H1 (cell line): ENCODE measurements around the gene ANKS1B. TPM values are rescaled to one million over a fixed set of nuclear protein-coding genes. Genes with fewer than 3 reads are reported as not detected.

Source experiments
- CBX5 ChIP-seq: fragments of 300-800, 300-1000 bp; sonication (generic); IDR thresholded peaks from 2 replicates; pipeline ENCODE4 v1.7.1; 2016; ENCODE audit warnings: antibody characterized with exemption, low read length, low read depth
- JUND ChIP-seq: IDR thresholded peaks from 2 replicates; pipeline ENCODE4 v1.6.1; 2011; ENCODE audit warnings: mild to moderate bottlenecking, improper control_type of control experiment, low read length
- POU5F1 ChIP-seq: IDR thresholded peaks from 2 replicates; pipeline ENCODE4 v1.6.1; 2011; ENCODE audit warnings: low read depth, mild to moderate bottlenecking, low read length, moderate library complexity
- RAD21 ChIP-seq, 2 experiments: IDR thresholded peaks in 1 of 2; conservative IDR thresholded peaks in 1 of 2; 2 replicates each; pipeline ENCODE4 v1.6.1; 2011; ENCODE audit warnings: low read depth in 2 of 2, low read length in 2 of 2, improper control_type of control experiment in 1 of 2, inconsistent platforms in 1 of 2, mild to moderate bottlenecking in 1 of 2, moderate library complexity in 1 of 2
- RNF2 ChIP-seq: fragments of 200-900, 300-1000 bp; sonication (generic); IDR thresholded peaks from 2 replicates; pipeline ENCODE4 v1.7.1; 2016; ENCODE audit warnings: borderline replicate concordance, low read depth, mild to moderate bottlenecking, antibody characterized with exemption, low read length; ENCODE audit not compliant: poor library complexity, severe bottlenecking; ENCODE audit errors: missing control alignments
- SIRT6 ChIP-seq: IDR thresholded peaks from one replicate; pipeline ENCODE4 v1.7.1; 2012; ENCODE audit warnings: low read length, inconsistent platforms
- YY1 ChIP-seq: IDR thresholded peaks from 2 replicates; pipeline ENCODE4 v1.6.1; 2011; ENCODE audit warnings: low read depth, mild to moderate bottlenecking, low read length
- polyA plus RNA-seq, 7 experiments: library from polyadenylated mRNA; depleted of rRNA in 3 of 7; stranded (reverse) in 5 of 7; unstranded in 2 of 7; fragments of >200 nt in 5 of 7; fragments of 200-250 nt in 2 of 7; gene quantifications; 1 replicate in 5 of 7; 2 replicates in 1 of 7; 4 replicates in 1 of 7; pipeline versions ENCODE4 v1.2.1 to v1.2.3, GENCODE V29; 2011 to 2013; ENCODE audit warnings: missing spikeins in 2 of 7, mixed read lengths in 2 of 7
- total RNA-seq: library from RNA; stranded (reverse); fragmentation: NEBNext Ultra II Directional; extraction: Animal tissue kit (Norgen Biotek cat#: 25700); gene quantifications from 2 replicates; pipeline ENCODE4 v1.2.1, GENCODE V29; 2021
- TF ChIP-seq, protein P1 (sequence below): fragments of 300-600 bp; sonication (generic); IDR thresholded peaks from 2 replicates; pipeline ENCODE4 v1.7.1; 2012; ENCODE audit warnings: low read length, moderate library complexity, mild to moderate bottlenecking, inconsistent platforms; ENCODE audit not compliant: insufficient replicate concordance

Gene ANKS1B
- total and polyA plus RNA-seq, 2 of the 8 experiments (the other 6 are each of a cell fraction or from before 2014, with no cell fraction given) = 2.7 to 6.1 TPM

DNA sequence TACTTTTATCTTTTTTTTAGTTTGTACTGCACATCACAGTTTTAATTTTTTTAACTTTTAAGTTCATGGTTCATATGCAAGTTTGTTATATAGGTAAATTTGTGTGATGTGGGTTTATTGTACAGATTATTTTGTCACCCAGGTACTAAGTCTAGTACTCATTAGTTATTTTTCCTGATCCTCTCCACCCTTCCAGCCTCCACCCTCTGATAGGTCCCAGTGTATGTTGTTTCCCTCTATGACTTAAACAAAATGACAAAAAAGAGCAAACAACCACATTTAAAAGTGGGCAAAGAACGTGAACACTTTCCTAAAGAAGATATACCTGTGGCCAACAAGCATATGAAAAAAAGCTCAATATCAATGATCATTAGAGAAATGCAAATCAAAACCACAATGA is 273.5 kb downstream of the ANKS1B start (continued):
- TF ChIP-seq, protein P1, sequence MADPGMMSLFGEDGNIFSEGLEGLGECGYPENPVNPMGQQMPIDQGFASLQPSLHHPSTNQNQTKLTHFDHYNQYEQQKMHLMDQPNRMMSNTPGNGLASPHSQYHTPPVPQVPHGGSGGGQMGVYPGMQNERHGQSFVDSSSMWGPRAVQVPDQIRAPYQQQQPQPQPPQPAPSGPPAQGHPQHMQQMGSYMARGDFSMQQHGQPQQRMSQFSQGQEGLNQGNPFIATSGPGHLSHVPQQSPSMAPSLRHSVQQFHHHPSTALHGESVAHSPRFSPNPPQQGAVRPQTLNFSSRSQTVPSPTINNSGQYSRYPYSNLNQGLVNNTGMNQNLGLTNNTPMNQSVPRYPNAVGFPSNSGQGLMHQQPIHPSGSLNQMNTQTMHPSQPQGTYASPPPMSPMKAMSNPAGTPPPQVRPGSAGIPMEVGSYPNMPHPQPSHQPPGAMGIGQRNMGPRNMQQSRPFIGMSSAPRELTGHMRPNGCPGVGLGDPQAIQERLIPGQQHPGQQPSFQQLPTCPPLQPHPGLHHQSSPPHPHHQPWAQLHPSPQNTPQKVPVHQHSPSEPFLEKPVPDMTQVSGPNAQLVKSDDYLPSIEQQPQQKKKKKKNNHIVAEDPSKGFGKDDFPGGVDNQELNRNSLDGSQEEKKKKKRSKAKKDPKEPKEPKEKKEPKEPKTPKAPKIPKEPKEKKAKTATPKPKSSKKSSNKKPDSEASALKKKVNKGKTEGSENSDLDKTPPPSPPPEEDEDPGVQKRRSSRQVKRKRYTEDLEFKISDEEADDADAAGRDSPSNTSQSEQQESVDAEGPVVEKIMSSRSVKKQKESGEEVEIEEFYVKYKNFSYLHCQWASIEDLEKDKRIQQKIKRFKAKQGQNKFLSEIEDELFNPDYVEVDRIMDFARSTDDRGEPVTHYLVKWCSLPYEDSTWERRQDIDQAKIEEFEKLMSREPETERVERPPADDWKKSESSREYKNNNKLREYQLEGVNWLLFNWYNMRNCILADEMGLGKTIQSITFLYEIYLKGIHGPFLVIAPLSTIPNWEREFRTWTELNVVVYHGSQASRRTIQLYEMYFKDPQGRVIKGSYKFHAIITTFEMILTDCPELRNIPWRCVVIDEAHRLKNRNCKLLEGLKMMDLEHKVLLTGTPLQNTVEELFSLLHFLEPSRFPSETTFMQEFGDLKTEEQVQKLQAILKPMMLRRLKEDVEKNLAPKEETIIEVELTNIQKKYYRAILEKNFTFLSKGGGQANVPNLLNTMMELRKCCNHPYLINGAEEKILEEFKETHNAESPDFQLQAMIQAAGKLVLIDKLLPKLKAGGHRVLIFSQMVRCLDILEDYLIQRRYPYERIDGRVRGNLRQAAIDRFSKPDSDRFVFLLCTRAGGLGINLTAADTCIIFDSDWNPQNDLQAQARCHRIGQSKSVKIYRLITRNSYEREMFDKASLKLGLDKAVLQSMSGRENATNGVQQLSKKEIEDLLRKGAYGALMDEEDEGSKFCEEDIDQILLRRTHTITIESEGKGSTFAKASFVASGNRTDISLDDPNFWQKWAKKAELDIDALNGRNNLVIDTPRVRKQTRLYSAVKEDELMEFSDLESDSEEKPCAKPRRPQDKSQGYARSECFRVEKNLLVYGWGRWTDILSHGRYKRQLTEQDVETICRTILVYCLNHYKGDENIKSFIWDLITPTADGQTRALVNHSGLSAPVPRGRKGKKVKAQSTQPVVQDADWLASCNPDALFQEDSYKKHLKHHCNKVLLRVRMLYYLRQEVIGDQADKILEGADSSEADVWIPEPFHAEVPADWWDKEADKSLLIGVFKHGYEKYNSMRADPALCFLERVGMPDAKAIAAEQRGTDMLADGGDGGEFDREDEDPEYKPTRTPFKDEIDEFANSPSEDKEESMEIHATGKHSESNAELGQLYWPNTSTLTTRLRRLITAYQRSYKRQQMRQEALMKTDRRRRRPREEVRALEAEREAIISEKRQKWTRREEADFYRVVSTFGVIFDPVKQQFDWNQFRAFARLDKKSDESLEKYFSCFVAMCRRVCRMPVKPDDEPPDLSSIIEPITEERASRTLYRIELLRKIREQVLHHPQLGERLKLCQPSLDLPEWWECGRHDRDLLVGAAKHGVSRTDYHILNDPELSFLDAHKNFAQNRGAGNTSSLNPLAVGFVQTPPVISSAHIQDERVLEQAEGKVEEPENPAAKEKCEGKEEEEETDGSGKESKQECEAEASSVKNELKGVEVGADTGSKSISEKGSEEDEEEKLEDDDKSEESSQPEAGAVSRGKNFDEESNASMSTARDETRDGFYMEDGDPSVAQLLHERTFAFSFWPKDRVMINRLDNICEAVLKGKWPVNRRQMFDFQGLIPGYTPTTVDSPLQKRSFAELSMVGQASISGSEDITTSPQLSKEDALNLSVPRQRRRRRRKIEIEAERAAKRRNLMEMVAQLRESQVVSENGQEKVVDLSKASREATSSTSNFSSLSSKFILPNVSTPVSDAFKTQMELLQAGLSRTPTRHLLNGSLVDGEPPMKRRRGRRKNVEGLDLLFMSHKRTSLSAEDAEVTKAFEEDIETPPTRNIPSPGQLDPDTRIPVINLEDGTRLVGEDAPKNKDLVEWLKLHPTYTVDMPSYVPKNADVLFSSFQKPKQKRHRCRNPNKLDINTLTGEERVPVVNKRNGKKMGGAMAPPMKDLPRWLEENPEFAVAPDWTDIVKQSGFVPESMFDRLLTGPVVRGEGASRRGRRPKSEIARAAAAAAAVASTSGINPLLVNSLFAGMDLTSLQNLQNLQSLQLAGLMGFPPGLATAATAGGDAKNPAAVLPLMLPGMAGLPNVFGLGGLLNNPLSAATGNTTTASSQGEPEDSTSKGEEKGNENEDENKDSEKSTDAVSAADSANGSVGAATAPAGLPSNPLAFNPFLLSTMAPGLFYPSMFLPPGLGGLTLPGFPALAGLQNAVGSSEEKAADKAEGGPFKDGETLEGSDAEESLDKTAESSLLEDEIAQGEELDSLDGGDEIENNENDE = no peak
- TF ChIP-seq CBX5 (no peak), SIRT6 (no peak), YY1 (no peak), JUND (no peak), RAD21 (IDR thresholded peaks at IDR 0.05 in 1 of 2, conservative IDR thresholded peaks at IDR 0.05 in 1 of 2; ENCODE audit: low read depth in 2 of 2, low read length in 2 of 2) (no peak), POU5F1 (no peak), RNF2 (no peak)
